Measurements from ENCODE around the gene GAS7.

Gene GAS7

GRCh38 chr17:9875441-9875840, 323.0 kb downstream of the GAS7 start:
- Histone ChIP-seq H3K27me3 (replicated peaks; ENCODE audit: control insufficient read depth, insufficient read depth, low read length) (no peaks in the 10 kb centered on the region), H3K4me1 (ENCODE audit: control insufficient read depth, insufficient read depth, low read length) (peaks cover 43% of the 10 kb centered on the region), H3K4me3 (ENCODE audit: low read length) (peak overlapping the region; percentile 46), H3K9ac (ENCODE audit: low read length) (peak overlapping the region; percentile 72), H3K36me3 (ENCODE audit: control insufficient read depth, insufficient read depth, low read length, severe bottlenecking) (no peaks in the 10 kb centered on the region), H3K9me3 (ENCODE audit: control insufficient read depth, low read length) (no peaks in the 10 kb centered on the region)
- DNase-seq (ENCODE audit: low read depth) = peak; percentile 8

- Histone ChIP-seq H3K9ac (ENCODE audit: low read length) (peak overlapping the region; percentile 72), H3K27me3 (replicated peaks; ENCODE audit: control insufficient read depth, insufficient read depth, low read length) (no peaks in the 10 kb centered on the region)
- no peak for DNase-seq (ENCODE audit: low read depth)
Measured at GRCh38 chr17:9874722-9875121, 323.7 kb downstream of the GAS7 start.

GRCh38 chr17:9872852-9873251, 325.6 kb downstream of the GAS7 start:
- no peak overlapping the region for H3K9ac ChIP-seq (ENCODE audit: low read length)
- H3K9me3 ChIP-seq (ENCODE audit: control insufficient read depth, low read length) = no peaks in the 10 kb centered on the region
- no peaks in the 10 kb centered on the region for H3K27me3 ChIP-seq (replicated peaks; ENCODE audit: control insufficient read depth, insufficient read depth, low read length)
- DNase-seq (ENCODE audit: low read depth) = no peak
- H3K36me3 ChIP-seq (ENCODE audit: control insufficient read depth, insufficient read depth, low read length, severe bottlenecking) = no peaks in the 10 kb centered on the region
- H3K4me1 ChIP-seq (ENCODE audit: control insufficient read depth, insufficient read depth, low read length) = peaks cover 36% of the 10 kb centered on the region
- H3K4me3 ChIP-seq (ENCODE audit: low read length) = no peak overlapping the region

More at GRCh38 chr17:9874722-9875121, 323.7 kb downstream of the GAS7 start:
- H3K4me1 ChIP-seq (ENCODE audit: control insufficient read depth, insufficient read depth, low read length) = peaks cover 39% of the 10 kb centered on the region
- H3K9me3 ChIP-seq (ENCODE audit: control insufficient read depth, low read length) = no peaks in the 10 kb centered on the region
- H3K36me3 ChIP-seq (ENCODE audit: control insufficient read depth, insufficient read depth, low read length, severe bottlenecking) = no peaks in the 10 kb centered on the region
- peak overlapping the region; percentile 46 for H3K4me3 ChIP-seq (ENCODE audit: low read length)

- Histone ChIP-seq H3K4me3 (ENCODE audit: low read length) (no peak overlapping the region), H3K9ac (ENCODE audit: low read length) (no peak overlapping the region), H3K9me3 (ENCODE audit: control insufficient read depth, low read length) (peaks cover 3% of the 10 kb centered on the region), H3K27me3 (replicated peaks; ENCODE audit: control insufficient read depth, insufficient read depth, low read length) (no peaks in the 10 kb centered on the region), H3K36me3 (ENCODE audit: control insufficient read depth, insufficient read depth, low read length, severe bottlenecking) (no peaks in the 10 kb centered on the region), H3K4me1 (ENCODE audit: control insufficient read depth, insufficient read depth, low read length) (peaks cover 24% of the 10 kb centered on the region)
- no peak for DNase-seq (ENCODE audit: low read depth)
Measured at GRCh38 chr17:9868552-9868951, 329.9 kb downstream of the GAS7 start.

GRCh38 chr17:9865586-9865985, 332.8 kb downstream of the GAS7 start:
- Histone ChIP-seq H3K4me3 (ENCODE audit: low read length) (no peak overlapping the region), H3K4me1 (ENCODE audit: control insufficient read depth, insufficient read depth, low read length) (peaks cover 14% of the 10 kb centered on the region), H3K36me3 (ENCODE audit: control insufficient read depth, insufficient read depth, low read length, severe bottlenecking) (no peaks in the 10 kb centered on the region), H3K9me3 (ENCODE audit: control insufficient read depth, low read length) (peaks cover 17% of the 10 kb centered on the region), H3K27me3 (replicated peaks; ENCODE audit: control insufficient read depth, insufficient read depth, low read length) (no peaks in the 10 kb centered on the region), H3K9ac (ENCODE audit: low read length) (peak overlapping the region; percentile 5)
- no peak for DNase-seq (ENCODE audit: low read depth)

GRCh38 chr17:9862949-9863348, 335.5 kb downstream of the GAS7 start:
- no peaks in the 10 kb centered on the region for H3K36me3 ChIP-seq (ENCODE audit: control insufficient read depth, insufficient read depth, low read length, severe bottlenecking)
- H3K4me1 ChIP-seq (ENCODE audit: control insufficient read depth, insufficient read depth, low read length) = peaks cover 14% of the 10 kb centered on the region
- no peaks in the 10 kb centered on the region for H3K27me3 ChIP-seq (replicated peaks; ENCODE audit: control insufficient read depth, insufficient read depth, low read length)
- H3K4me3 ChIP-seq (ENCODE audit: low read length) = no peak overlapping the region
- DNase-seq (ENCODE audit: low read depth) = no peak
- H3K9me3 ChIP-seq (ENCODE audit: control insufficient read depth, low read length) = peaks cover 30% of the 10 kb centered on the region
- H3K9ac ChIP-seq (ENCODE audit: low read length) = no peak overlapping the region

GRCh38 chr17:9862220-9862619, 336.2 kb downstream of the GAS7 start:
- no peak for DNase-seq (ENCODE audit: low read depth)
- Histone ChIP-seq H3K36me3 (ENCODE audit: control insufficient read depth, insufficient read depth, low read length, severe bottlenecking) (no peaks in the 10 kb centered on the region), H3K9me3 (ENCODE audit: control insufficient read depth, low read length) (peaks cover 32% of the 10 kb centered on the region), H3K27me3 (replicated peaks; ENCODE audit: control insufficient read depth, insufficient read depth, low read length) (no peaks in the 10 kb centered on the region), H3K4me3 (ENCODE audit: low read length) (no peak overlapping the region), H3K4me1 (ENCODE audit: control insufficient read depth, insufficient read depth, low read length) (peaks cover 14% of the 10 kb centered on the region), H3K9ac (ENCODE audit: low read length) (no peak overlapping the region)

- no peak for DNase-seq (ENCODE audit: low read depth)
- H3K4me3 ChIP-seq (ENCODE audit: low read length) = no peak overlapping the region
- no peaks in the 10 kb centered on the region for H3K27me3 ChIP-seq (replicated peaks; ENCODE audit: control insufficient read depth, insufficient read depth, low read length)
- no peaks in the 10 kb centered on the region for H3K36me3 ChIP-seq (ENCODE audit: control insufficient read depth, insufficient read depth, low read length, severe bottlenecking)
- no peak overlapping the region for H3K9ac ChIP-seq (ENCODE audit: low read length)
- H3K4me1 ChIP-seq (ENCODE audit: control insufficient read depth, insufficient read depth, low read length) = peaks cover 7% of the 10 kb centered on the region
- peaks cover 29% of the 10 kb centered on the region for H3K9me3 ChIP-seq (ENCODE audit: control insufficient read depth, low read length)
Measured at GRCh38 chr17:9860851-9861250, 337.6 kb downstream of the GAS7 start.

Data from adipocyte (in vitro differentiated cells).